ENCODE results near the gene DTNBP1. TPM values are rescaled to one million over a fixed set of nuclear protein-coding genes. Genes with fewer than 3 reads are reported as not detected.

Gene DTNBP1
- total RNA-seq, 1 donor from 2014 or later, result 11.6 TPM

GRCh38 chr6:15623276-15624116 is 39.3 kb downstream of the DTNBP1 start:
- DNase-seq, result peak; percentile 64

- DNase-seq, result no peak
These were observed 40.6 kb downstream of the DTNBP1 start for GRCh38 chr6:15622045-15622740.

GRCh38 chr6:15621203-15622044 is 41.4 kb downstream of the DTNBP1 start:
- no peak for DNase-seq

- peak; percentile 53 for DNase-seq
These were observed 42.2 kb downstream of the DTNBP1 start for GRCh38 chr6:15620611-15621010.

GRCh38 chr6:15619330-15619729 is 43.5 kb downstream of the DTNBP1 start:
- no peak for DNase-seq

- no peak for DNase-seq
These were observed 44.1 kb downstream of the DTNBP1 start for GRCh38 chr6:15618685-15619084.

- DNase-seq, result no peak
These were observed 46.6 kb downstream of the DTNBP1 start for GRCh38 chr6:15616261-15616660.

- DNase-seq, result no peak
These were observed 47.0 kb downstream of the DTNBP1 start for GRCh38 chr6:15615802-15616201.

GRCh38 chr6:15614277-15614676 is 48.6 kb downstream of the DTNBP1 start:
- DNase-seq, result no peak

- no peak for DNase-seq
These were observed 54.4 kb downstream of the DTNBP1 start for GRCh38 chr6:15608396-15608795.

GRCh38 chr6:15607603-15608002 is 55.2 kb downstream of the DTNBP1 start:
- DNase-seq, result no peak

GRCh38 chr6:15606347-15606746 is 56.5 kb downstream of the DTNBP1 start:
- no peak for DNase-seq

- DNase-seq, result no peak
These were observed 58.0 kb downstream of the DTNBP1 start for GRCh38 chr6:15604843-15605242.

GRCh38 chr6:15602154-15602553 is 60.7 kb downstream of the DTNBP1 start:
- DNase-seq, result peak; percentile 27

- no peak for DNase-seq
These were observed 64.5 kb downstream of the DTNBP1 start for GRCh38 chr6:15598273-15598798.

GRCh38 chr6:15596186-15596896 is 66.5 kb downstream of the DTNBP1 start:
- peak; percentile 26 for DNase-seq

GRCh38 chr6:15595461-15596173 is 67.2 kb downstream of the DTNBP1 start:
- no peak for DNase-seq

- DNase-seq, result no peak
These were observed 68.1 kb downstream of the DTNBP1 start for GRCh38 chr6:15594512-15595259.

- peak; percentile 88 for DNase-seq
These were observed 69.0 kb downstream of the DTNBP1 start for GRCh38 chr6:15593798-15594197.

- DNase-seq, result no peak
These were observed 70.2 kb downstream of the DTNBP1 start for GRCh38 chr6:15592610-15593009.

All from tongue (tissue), 2 donors.